Spleen (tissue), 7 donors: ENCODE data around the gene EIF4H.

Experiments used
- CTCF ChIP-seq, 11 experiments: fragments of 200-600 bp in 7 of 11; fragments of 450-650 bp in 4 of 11; sonication (generic) in 4 of 11; IDR thresholded peaks in 8 of 11; conservative IDR thresholded peaks in 3 of 11; 1 replicate in 7 of 11; 2 replicates in 4 of 11; pipeline versions ENCODE4 v1.4.0 to v1.8.0; 2016 to 2021; ENCODE audit warnings: antibody characterized with exemption in 11 of 11, inconsistent platforms in 4 of 11, mild to moderate bottlenecking in 1 of 11
- POLR2A ChIP-seq, 3 donors: fragments of 450-650 bp; IDR thresholded peaks; one replicate each; pipeline ENCODE4 v1.5.1; 2017; ENCODE audit warnings: antibody characterized with exemption in 3 of 3, mild to moderate bottlenecking in 1 of 3
- donor health status: DM: no; HTN: no; CAD: no; lungs with moderate emphysema.
- donor health status: DM: no; HTN: no; CAD: no.
- donor health status: DM: no; HTN: no; CAD: no.

GRCh38 chr7:74191231-74191630 is 17.1 kb downstream of the EIF4H start:
- TF ChIP-seq POLR2A (IDR thresholded peaks at IDR 0.05) (no peak), CTCF (IDR thresholded peaks at IDR 0.05 in 8 of 11, conservative IDR thresholded peaks at IDR 0.05 in 3 of 11) (no peak)
